BE2C (cell line): ENCODE data around the gene NR1H4.

ENCODE experiments used
- DNase-seq: peaks from one replicate; pipeline ENCODE4 v3.0.0-alpha.2; 2020
- H3K27me3 ChIP-seq: fragments of 250-450 bp; sonication (Bioruptor Pico); 2 replicates; pipeline ENCODE4 v1.5.1; 2020; ENCODE audit warnings: mild to moderate bottlenecking
- H3K36me3 ChIP-seq: fragments of 250-450 bp; sonication (Bioruptor Pico); 2 replicates; pipeline ENCODE4 v1.5.1; 2020; ENCODE audit warnings: mild to moderate bottlenecking
- H3K4me1 ChIP-seq: fragments of 250-450 bp; sonication (Bioruptor Pico); 2 replicates; pipeline ENCODE4 v1.5.1; 2020
- H3K4me3 ChIP-seq: 2 replicates; pipeline ENCODE4 v1.5.1; 2011; ENCODE audit warnings: low read depth, low read length
- H3K9me3 ChIP-seq: fragments of 250-450 bp; sonication (Bioruptor Pico); 2 replicates; pipeline ENCODE4 v1.5.1; 2020
- TF ChIP-seq, protein P1 (sequence below): IDR thresholded peaks from 2 replicates; pipeline ENCODE4 v1.5.1; 2012; ENCODE audit warnings: mild to moderate bottlenecking, low read depth, low read length

NR1H4 gene

DNA sequence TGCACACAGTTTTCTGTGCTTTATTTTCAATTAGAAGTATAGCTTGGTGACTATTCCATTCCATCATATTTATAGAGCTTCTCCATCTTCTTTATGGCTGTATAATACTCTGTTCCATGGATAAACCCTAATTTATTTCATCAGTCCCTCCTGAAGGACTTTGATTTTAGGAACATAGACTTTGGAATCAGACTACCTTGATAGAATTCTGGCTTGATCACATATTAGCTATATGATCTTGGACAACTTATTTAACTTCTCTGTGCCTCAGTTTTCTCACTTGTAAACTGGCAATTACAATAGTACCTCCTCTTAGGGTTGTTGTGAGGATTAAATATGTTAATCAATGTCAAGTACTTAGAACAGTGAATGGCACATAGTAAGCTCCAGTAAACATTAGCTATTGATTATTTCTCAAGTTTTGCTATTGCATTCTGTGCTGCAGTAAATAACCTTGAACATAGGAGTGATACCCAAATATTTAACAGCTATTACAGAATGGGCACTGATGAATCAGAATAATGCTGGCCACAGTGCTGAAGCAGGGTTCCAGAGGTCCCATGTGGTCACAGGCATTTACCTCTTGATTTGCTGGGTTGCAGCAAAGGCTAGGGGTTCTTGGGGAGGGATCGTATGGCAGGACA, 12.2 kb upstream of the NR1H4 start:
- TF ChIP-seq, protein P1, sequence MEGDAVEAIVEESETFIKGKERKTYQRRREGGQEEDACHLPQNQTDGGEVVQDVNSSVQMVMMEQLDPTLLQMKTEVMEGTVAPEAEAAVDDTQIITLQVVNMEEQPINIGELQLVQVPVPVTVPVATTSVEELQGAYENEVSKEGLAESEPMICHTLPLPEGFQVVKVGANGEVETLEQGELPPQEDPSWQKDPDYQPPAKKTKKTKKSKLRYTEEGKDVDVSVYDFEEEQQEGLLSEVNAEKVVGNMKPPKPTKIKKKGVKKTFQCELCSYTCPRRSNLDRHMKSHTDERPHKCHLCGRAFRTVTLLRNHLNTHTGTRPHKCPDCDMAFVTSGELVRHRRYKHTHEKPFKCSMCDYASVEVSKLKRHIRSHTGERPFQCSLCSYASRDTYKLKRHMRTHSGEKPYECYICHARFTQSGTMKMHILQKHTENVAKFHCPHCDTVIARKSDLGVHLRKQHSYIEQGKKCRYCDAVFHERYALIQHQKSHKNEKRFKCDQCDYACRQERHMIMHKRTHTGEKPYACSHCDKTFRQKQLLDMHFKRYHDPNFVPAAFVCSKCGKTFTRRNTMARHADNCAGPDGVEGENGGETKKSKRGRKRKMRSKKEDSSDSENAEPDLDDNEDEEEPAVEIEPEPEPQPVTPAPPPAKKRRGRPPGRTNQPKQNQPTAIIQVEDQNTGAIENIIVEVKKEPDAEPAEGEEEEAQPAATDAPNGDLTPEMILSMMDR, result no peak
- Histone ChIP-seq H3K4me3 (no peak overlapping the region), H3K36me3 (no peaks in the 10 kb centered on the region), H3K27me3 (no peaks in the 10 kb centered on the region), H3K9me3 (no peaks in the 10 kb centered on the region), H3K4me1 (no peaks in the 10 kb centered on the region)
- no peak for DNase-seq

DNA sequence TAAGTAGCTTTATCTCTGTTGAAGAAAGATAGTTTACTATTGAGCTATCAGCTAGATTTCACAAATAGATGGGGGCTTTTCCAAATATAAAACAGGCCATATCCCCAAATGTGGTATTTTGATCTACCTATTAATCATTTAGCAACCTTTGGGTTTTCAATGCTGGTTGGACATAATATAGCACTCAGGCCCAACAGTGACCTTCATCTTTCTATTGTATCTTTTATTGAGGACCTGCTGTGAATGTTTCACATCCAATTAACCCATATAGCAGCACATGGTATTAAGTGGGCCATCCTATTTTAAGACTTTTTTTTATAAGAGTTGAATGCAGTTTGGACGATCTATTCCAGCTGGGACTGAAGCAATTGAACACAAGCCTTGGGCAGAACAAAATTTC, 10.0 kb upstream of the NR1H4 start:
- DNase-seq, result no peak
- Histone ChIP-seq H3K9me3 (no peaks in the 10 kb centered on the region), H3K4me3 (no peak overlapping the region), H3K36me3 (no peaks in the 10 kb centered on the region), H3K4me1 (no peaks in the 10 kb centered on the region), H3K27me3 (no peaks in the 10 kb centered on the region)
- TF ChIP-seq, protein P1, result no peak

DNA sequence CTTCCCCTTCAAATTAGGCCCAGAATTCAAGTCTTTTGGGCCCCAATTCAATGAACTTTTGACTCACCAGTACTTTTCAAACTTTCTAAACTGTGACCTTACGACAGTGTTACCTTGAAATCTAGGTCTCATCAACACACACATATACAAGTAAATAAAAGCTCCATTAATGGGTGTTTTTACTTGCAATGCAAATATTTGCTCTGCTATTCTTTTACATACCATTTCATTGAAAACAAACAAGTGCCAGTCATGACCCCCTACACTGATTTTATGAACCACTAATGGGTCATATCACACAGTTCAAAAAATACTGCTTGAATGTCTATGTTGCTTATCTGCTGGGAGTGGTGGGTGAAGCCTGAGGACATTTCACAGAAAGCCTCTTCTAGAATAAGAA, 9.1 kb upstream of the NR1H4 start:
- Histone ChIP-seq H3K4me3 (no peak overlapping the region), H3K36me3 (no peaks in the 10 kb centered on the region), H3K9me3 (no peaks in the 10 kb centered on the region), H3K27me3 (no peaks in the 10 kb centered on the region), H3K4me1 (no peaks in the 10 kb centered on the region)
- TF ChIP-seq, protein P1, result no peak
- no peak for DNase-seq

DNA sequence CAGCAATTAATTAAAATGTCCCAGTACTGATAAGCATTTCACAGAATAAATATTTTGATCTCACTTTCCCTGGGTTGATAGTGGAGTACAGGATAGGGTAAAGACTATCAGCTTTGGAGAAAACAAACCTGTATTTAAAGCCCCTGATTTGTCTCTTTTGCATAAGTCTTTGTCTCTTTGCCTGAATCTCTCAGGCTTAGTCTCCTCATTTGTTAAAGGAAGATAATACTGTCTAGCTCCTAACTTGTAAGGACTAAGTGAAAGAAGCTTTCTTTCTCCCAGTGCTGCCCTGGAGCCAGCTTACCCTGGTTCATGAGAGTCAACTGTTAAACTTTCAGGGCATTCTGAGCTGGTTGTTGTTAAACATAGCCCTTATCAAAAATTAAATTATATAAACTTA, 5.5 kb upstream of the NR1H4 start:
- Histone ChIP-seq H3K4me3 (no peak overlapping the region), H3K27me3 (no peaks in the 10 kb centered on the region; the same call in 1 of the 2 replicates), H3K9me3 (no peaks in the 10 kb centered on the region), H3K4me1 (no peaks in the 10 kb centered on the region), H3K36me3 (no peaks in the 10 kb centered on the region)
- DNase-seq, result no peak
- TF ChIP-seq, protein P1, result no peak

DNA sequence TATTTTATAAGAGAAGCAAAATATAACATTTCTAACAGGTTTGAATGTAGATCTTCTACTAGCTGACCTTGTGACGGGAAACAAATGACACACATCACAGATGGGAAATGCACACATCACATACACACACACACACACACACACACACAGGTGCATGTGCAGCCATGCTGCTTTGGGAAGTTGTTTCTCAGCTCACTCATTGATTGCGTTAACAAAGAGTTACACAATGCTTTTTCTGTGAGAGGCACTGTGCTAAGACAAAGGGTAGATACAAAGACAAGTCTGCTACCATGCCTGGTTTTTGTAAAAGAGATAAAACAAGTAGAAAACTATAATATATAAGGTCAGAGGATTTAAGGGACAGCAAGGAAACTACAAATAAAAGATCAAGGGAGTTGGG, 1.3 kb upstream of the NR1H4 start:
- TF ChIP-seq, protein P1, result no peak
- Histone ChIP-seq H3K4me3 (no peak overlapping the region), H3K36me3 (no peaks in the 10 kb centered on the region), H3K27me3 (peaks cover 5% of the 10 kb centered on the region; the same call in 1 of the 2 replicates), H3K9me3 (no peaks in the 10 kb centered on the region), H3K4me1 (no peaks in the 10 kb centered on the region)
- DNase-seq, result no peak

DNA sequence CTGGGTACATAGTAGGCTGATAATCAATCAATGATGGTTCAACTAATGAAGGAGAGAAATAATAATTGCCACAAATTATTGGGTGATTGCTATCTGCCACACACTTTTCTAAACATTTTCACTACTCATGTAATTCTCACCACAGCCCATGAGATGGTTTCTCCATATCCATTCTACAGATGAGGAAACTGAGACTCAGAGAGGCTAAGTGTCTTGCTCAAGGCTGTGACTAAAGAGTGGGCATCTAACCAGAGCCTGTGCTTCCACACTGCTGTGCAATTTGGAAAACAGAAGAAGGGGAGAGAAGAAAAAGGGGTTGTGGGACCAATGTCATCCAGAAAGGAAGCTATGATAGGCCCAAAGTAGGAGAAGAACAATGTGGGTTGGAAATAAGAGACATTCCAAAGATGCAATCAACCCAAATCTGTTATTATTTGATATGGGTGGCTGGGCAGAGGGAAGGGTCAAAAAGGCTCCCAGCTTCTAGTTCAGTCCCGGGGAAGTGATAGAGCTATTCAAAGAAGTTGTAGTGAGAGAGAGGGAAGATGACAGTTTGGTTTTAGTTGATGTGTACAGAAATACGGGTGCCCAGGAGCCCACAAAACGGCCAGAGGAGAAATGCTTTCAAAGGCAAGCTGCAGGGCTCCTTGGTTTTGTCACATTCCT, 483 bp upstream of the NR1H4 start:
- peaks cover 5% of the 10 kb centered on the region; the same call in 1 of the 2 replicates for H3K27me3 ChIP-seq
- H3K36me3 ChIP-seq, result no peaks in the 10 kb centered on the region
- TF ChIP-seq, protein P1, result no peak
- no peaks in the 10 kb centered on the region for H3K4me1 ChIP-seq
- DNase-seq, result no peak
- no peaks in the 10 kb centered on the region for H3K9me3 ChIP-seq
- no peak overlapping the region for H3K4me3 ChIP-seq
